Mammary epithelial cell (primary cell): Measurements from ENCODE around the gene CAPN3.

ENCODE experiments used
- CTCF ChIP-seq, 2 donors: IDR thresholded peaks in 1 of 2; conservative IDR thresholded peaks in 1 of 2; 2 replicates each; pipeline ENCODE4 v1.5.1; 2011 to 2012; ENCODE audit warnings: inconsistent platforms in 2 of 2, low read length in 2 of 2, mild to moderate bottlenecking in 2 of 2, control low read depth in 1 of 2, low read depth in 1 of 2; ENCODE audit not compliant: insufficient read depth in 1 of 2; ENCODE audit errors: extremely low read depth in 1 of 2
- EZH2 ChIP-seq: IDR thresholded peaks from 2 replicates; pipeline ENCODE4 v1.6.1; 2012; ENCODE audit warnings: low read length, inconsistent platforms, borderline replicate concordance

- no peak for TF ChIP-seq CTCF (conservative IDR thresholded peaks at IDR 0.05 in 1 of 2, IDR thresholded peaks at IDR 0.05 in 1 of 2; ENCODE audit: extremely low read depth in 1 of 2, insufficient read depth in 1 of 2, low read depth in 1 of 2, low read length in 2 of 2)
- no peak for TF ChIP-seq EZH2
Observed at GRCh38 chr15:42419369-42419768, 60.1 kb downstream of the CAPN3 start.
